GM21576 (cell line): ENCODE results near the gene XYLT1.
"Not testable (repeated sequence)": the region's sequence is repeated elsewhere in the genome, so short reads cannot be mapped to it uniquely, and the experiment has no call there.

Experiments used
- ATAC-seq: cut with Tn5 transposase; IDR thresholded peaks from one replicate; pipeline ENCODE4 v1.9.1; 2021; ENCODE audit warnings: mild to moderate bottlenecking, moderate library complexity; ENCODE audit not compliant: unreplicated experiment

Gene XYLT1

DNA sequence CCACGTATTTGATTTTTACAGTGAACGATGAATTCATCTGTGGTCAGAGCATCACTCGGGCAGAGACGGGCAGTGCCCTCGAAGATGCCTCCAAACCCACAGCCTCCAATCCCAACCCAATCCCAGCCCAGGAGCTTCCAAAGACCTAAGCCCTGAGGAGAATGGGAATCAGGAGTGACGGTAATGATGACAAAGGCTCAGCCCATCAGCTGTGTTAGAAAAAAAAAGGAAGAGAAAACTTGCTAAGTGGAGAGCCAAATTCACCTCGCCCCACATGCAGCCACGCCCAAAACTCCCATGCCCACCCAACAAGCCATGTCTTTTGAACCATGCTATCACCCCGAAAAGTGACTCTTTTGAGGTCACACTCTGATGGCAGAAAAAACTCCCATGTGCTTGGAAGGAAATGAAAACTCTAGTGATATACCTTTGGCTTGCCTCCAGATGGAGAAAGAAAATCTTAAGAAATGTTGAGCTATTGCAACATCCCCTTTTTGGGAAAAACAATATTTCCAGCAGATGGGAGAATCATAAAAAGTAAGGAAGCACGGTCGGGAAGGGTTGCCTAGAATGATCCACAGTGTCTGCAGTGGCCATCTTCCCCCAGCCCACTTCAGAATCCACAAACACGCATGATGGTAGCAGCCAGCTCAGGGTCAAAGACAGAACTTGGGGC lies 37.7 kb downstream of the XYLT1 start:
- no peak for ATAC-seq

DNA sequence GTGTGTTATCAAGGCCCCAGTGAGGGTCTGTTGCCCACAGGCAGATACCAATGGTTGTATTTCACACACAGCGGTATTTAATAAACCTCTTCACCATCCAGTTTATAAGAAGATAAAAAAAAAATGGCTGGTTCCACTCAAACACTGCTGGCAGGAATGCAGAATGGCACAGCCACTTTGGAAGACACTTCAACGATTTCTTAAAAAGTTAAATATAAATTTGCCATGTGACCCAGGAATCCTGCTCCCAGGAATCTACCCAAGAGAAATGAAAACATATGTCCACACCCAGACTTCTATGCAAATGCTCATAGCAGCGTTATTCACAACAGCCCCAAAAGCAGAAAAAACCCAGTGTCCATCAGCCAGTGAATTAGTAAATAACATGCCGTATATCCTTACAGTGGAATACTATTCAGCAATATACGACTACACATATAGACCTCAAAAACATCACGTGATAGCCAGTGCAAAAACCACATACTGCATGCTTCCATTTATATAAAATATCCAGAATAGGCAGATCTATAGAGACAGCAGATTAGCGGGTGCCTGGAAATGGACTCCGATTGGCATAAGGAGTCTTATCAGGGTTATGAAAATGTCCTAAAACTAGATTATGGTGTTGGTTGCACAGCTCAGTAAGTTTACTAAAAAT lies 38.7 kb downstream of the XYLT1 start:
- ATAC-seq = no peak

DNA sequence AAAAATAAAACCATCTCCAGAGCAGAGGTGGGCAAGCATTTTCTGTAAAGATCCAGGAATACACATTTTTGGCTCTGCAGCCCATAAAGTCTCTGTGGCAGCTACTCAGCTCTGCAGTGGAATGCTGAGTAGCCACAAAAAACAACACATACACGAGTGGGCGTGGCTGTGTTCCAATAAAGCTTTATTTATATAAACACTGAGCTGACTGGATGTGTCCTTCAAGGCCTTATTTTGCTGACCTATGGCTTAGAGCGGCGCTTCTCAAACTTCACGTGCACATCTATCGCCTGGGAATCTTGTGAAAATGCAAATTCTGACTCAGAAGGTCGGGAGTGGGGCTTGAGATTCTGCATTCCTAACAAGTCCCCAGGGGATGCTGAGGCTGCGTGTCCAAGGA lies 39.7 kb downstream of the XYLT1 start:
- ATAC-seq = no peak

DNA sequence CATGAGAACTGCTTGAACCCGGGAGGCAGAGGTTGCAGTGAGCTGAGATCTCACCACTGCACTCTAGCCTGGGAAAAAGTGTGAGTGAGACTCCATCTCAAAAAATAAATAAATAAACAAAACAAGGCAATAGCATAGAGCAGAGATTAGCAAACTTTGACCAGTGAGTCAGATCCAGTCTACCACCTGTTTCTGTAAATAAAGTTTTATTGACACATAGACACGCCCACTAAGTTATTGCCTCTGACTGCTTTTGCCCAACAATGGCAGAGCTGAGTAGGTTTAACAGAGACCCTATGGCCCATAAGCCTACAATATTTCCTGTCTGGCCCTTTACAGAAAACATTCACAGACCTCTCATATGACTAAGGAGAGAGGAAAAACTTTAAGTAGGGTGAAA lies 44.3 kb downstream of the XYLT1 start:
- no peak for ATAC-seq

DNA sequence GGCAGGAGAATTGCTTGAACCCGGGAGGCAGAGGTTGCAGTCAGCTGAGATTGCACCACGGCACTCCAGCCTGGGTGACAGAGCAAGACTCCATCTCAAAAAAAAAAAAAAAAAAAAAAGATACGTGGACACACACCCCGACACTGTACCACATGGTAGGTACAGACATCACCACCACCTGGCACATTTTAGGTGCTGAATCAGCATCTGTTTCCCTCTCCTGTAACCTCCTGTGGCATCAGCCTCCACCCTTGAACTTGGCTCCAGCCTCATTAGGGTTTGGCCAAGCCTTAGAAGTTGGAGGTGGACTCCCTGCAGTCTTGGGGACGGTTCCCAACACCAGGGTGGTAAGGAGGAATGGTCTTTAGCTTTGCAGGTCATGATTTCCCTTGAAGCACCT lies 46.0 kb downstream of the XYLT1 start:
- ATAC-seq = no peak

DNA sequence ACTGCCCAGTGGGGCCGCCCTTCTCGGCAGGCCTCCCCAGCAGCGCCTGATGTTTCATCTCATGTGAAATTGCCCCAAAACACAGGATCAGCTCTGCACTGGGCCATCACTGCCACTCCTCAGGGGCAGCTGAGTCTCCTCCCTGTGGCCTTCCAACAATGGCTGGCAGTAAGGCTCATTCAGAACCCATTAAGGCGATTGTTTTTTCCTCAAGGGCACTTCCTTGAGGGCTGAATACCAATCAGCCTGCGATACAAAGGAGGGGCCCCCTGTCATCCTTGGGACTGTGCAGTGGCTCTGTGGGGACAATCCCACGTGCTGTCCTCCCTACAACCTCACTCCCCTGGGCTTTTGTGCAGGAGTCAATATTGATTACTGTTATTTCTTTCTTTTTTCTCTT lies 47.5 kb downstream of the XYLT1 start:
- ATAC-seq = no peak

DNA sequence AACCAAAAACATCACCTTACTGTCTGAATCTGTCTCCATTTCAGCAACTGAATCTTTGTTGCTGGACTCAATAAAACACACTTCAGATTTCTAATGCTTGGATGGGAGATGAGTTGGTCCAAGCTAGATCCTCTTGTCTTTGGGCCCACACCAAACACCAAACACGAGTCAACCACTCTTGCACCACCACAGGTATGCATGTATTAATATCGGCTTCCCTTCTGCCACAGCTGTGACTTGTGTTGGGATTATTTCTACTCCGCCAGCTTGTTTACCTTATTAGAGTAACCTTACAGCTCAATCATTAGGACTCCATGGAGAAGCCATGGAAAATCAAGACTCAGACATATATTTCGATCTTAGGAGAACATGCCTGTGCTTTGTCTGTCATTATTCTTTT lies 49.9 kb downstream of the XYLT1 start:
- ATAC-seq = no peak

DNA sequence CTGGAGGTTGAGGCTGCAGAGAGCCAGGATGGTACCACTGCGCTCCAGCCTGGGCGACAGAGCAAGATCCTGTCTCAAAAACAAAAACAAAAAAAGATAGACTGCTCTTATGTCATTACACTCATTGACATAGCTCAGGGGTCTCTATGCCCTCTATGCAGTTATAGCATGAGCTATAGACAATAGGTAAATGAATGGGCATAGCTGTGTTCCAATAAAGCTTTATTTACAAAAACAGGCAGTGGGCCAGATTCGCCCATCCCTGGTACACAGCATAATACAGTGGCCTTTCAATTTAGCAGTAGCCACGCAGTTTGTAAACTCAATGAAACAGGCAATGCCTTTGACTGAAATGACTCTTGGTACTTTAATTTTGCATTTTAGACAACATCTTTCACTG lies 51.5 kb downstream of the XYLT1 start:
- no peak for ATAC-seq

DNA sequence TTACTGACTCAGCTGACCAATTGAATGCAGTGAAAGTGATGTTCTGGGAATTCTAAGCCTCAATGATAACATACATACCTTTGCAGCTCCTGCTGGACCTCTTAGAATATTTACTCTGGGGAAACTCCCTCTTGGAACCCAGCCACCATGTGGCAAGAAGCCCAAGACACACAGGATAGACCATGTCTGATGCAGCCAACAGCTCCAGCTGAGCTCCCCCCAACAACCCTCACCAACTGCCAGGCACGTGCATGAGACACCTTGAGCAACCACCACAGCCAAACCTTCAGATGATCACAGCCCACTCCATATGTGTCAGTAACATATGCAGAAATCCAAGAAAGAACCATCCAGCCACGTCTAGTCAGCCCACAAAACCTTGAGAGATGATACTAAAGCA lies 53.0 kb downstream of the XYLT1 start:
- ATAC-seq = no peak

DNA sequence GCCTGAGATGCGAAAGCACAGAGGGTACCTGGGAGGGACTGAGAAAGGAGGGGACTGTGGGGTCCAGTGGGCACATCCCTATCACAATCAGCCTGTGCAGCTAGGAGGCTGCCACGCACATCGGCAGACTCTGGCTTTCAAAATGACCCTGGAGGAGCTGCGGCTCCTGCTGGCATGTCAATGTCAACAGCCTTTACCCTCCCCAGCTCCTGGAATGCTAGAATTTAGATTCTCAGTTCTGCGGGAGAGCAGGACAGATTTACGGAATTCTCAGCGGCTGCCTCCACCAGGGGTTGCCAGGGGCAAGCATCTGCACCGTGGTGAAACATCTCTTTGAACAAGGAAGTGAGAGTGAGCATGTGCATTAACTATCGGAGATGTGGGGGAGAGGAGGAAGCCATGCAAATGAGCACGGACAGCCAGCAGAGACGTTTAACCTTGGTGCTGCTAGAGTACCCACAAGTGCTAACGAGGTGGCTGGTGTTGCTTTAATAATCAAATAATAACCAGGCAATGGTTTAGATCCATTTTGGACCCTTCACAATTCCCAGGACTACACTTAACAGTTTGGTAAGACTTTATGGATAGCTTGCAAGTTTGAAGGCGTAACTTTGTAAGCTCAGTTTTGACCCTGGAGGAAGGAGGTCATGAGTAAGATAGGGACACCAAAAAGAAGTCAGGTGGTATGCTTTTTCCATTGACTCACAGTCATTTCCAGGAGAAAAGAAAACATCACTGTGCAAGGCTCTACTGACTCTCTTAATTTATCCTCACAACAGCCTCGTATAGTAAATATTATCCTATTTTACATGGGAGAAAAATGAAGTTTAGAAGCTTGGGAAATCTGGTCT lies 54.1 kb downstream of the XYLT1 start:
- ATAC-seq = peak; percentile 86

DNA sequence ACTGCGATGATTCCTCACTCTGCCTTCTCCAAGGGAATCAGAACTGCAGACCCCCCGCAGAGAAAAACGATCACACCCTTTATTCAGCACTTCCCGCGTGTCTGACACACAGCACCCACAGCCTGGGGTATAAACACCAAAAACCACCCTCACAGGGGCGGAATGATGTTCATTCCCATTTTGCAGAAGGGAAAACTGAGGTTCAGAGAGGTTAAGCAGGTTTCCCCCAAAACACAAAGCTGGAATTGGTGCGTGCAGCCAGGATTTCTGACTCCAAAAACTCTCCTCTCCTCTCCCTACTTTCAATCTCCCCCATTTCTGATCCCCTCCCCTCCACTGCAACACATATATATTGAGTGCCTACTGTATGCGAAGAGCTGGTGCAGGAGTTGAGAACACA lies 55.8 kb downstream of the XYLT1 start:
- no peak for ATAC-seq

DNA sequence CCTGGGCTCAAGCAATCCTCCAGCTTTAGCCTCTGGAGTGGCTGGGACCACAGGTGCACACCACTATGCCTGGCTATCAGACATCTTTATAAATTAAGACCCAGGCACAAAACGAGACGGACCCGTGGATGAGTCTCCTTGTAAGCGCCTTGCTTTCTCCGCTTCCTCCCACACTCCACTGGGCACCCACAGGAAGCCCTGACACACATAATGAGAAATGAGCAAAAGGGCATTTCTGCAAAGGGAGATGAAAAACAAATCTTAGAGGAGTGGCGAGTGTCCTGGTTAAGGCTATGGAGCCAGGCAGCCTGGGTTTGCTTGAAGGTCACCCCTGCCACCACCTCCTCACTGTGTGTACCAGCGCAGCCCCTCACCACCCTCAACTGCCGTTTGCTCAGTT lies 56.3 kb downstream of the XYLT1 start:
- no peak for ATAC-seq

DNA sequence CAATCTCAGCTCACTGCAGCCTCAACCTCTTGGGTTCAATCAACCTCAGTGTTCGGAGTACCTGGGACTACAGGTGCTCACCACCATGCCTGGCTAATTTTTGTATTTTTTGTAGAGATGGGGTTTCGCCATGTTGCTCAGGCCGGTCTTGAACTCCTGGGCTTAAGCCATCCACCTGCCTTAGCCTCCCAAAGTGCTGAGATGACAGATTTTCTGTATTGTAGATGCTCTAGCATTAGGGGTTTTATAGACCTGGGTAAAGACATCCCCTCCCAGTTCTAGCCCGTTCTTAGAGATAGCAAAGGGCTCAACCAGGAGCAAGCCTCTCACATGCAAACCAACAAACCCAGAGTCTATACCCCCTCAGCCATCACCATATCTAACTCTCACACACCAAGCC lies 57.3 kb downstream of the XYLT1 start:
- no peak for ATAC-seq

DNA sequence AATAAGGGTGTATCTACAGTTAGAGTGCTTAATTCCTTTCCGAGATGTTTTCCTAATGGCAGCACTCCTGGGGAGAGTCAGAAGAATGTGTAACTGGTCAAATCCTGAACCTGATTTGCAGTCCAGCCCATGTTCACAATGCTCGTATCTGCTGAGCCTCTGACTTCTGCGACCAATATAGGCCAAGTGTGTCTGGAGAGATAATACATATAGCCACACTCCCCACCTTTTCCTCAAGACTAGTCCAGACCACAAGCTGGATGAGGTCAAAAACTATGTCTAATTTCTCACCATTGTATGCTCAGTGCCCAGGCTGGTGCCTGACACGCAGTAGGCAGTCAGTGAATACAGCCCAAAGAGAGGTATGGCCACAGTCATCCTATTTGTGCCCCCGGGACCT lies 58.0 kb downstream of the XYLT1 start:
- no peak for ATAC-seq

DNA sequence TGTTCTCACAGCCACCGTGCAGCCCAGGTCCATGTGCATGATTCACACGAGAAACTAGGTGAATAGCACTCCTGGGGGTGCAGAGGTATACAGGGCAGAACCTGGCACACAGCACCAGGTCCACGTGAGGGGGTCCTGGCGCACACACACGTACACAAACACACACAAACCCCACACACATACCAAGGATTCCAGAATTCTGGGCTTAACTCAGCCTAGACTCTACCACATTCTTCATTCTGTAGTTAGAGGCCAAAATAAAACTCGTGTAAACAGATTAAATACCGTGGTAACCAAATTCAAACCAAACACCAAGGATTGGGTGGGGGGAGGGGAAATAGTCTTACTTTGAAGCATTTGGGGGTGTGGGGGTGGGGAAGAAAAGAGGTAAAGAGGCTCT lies 58.5 kb downstream of the XYLT1 start:
- ATAC-seq = no peak

DNA sequence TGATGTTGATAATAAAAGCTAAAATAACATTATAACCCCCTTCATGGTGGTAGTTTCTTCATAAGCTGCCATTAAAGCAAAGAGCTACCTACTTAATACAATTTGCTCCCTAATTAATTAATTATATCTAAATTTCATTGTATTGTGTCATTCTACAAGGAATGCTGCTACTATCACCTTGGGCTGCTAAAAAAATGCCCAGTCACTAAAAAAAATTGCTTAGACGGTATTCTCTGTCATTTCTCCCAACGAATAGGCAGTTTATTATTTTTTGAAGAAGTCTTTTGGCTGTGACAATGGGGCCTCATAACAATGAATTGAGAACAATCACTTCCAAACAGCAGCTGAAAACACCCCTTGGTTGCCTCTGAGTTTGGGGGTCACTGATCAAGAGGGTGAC lies 59.5 kb downstream of the XYLT1 start:
- ATAC-seq = no peak

DNA sequence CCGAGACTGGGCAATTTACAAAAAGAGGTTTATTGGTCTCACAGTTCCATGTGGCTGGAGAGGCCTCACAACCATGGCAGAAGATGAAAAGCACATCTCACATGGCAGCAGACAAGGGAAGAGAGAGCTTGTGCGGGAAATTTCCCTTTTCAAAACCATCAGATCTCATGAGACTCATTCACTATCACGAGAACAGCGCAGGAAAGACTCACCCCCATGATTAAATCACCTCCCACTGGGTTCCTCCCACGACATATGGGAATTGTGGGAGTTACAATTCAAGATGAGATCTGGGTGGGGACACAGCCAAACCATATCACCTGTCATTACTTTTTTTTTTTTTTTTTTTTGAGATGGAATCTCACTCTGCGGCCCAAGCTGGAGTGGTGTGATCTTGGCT lies 60.4 kb downstream of the XYLT1 start:
- ATAC-seq = not testable (repeated sequence)

DNA sequence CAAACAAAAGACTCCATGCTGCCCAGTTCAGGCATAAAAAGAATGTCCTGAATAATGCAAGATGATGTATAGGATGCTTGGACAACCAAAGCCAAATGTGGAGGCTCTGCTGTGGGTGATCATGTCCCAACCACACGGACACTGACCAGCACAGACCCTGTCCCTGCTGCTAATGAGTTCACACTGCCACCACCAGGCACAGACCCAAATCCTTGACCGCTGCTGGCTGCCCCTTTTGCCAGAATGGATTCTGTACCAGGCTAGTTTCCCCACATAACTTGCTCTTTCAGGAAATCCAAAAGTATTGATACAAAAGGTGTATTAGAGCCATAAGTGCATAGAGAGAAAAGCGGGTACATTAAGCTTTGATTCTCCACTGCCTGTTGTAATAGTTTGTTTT lies 60.9 kb downstream of the XYLT1 start:
- no peak for ATAC-seq

DNA sequence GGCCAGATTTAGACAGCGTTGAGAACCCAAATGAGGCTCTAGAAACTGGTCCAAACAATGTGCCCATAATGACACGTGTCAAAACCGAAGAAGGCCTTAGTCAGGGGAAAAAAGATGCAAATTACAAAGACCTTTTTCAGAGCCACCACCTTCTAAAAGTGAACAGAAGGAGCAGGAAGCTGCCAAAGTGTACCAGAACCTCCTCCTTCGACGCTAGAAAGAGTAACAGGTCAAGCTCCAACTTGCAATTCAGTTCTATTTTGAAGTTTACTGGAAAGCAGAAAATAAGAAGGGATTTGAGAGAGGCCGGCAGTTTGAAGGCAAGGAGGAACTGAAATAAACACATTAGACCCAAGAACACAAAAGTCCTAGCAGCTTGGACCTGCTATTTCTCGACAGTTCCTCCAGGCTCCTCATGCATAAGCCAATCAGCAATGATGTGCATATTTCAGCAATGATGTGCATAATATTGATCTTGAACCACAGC lies 61.8 kb downstream of the XYLT1 start:
- peak; percentile 65 for ATAC-seq

DNA sequence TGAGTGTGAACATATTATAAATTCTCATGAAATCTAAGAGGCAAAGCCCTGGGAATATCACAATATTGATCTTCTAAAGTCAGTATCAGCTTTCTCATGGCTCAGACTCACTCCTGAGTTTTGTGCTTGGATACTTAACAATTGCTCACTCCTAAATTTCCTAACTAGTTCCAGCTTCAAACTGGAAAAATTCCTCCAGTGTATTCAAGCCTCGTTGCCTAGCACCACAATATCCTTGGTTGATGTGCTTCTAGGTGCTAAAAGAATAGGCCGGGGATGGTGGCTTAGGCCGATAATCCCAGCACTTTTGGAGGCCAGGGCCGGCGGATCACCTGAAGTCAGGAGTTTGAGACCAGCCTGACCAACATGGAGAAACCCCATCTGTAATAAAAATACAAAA lies 62.5 kb downstream of the XYLT1 start:
- ATAC-seq = no peak

DNA sequence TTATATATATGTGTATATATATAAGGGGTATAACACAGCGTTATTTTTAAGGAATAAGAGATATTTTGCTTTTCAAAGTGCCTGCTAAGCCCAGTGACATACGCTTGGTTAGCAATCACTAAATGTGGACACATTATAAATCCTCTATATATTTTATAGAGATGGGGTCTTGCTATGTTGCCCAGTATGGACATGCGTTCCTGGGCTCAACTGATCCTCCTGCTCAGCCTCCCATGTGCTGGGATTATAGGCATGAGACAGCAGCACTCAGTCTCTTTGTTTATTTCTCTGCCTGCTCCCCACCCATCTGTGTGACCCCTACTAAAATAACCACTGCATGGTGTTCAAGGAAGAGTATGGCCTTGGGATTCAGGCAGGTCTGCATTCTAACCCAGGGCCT lies 63.4 kb downstream of the XYLT1 start:
- ATAC-seq = no peak
